IMR-90 (cell line): ENCODE data around the gene KRT16. TPM values are rescaled to one million over a fixed set of nuclear protein-coding genes. Genes with fewer than 3 reads are reported as not detected.

ENCODE experiments used
- ATAC-seq: fragments of 200-7000 bp; cut with Tn5 transposase; 2 replicates; pipeline ENCODE4 v1.9.1; 2020; ENCODE audit warnings: low read depth, mild to moderate bottlenecking, moderate library complexity
- BruUV-seq: library from RNA; stranded (reverse); fragments of 400-500 nt; replicated peaks from 2 replicates; lab custom pipeline; 2021; lab: Mats Ljungman, UMichigan
- CTCF ChIA-PET: fragments of 300-600 bp; formaldehyde crosslinking; extraction: SDS; loops from one replicate; lab custom pipeline; 2021; ENCODE audit warnings: antibody characterized with exemption; lab: Yijun Ruan, JAX
- POLR2A ChIA-PET: fragments of 300-600 bp; sonication (Branson Sonifier 250); formaldehyde crosslinking; loops from one replicate; lab custom pipeline; 2022; ENCODE audit warnings: antibody characterized with exemption; ENCODE audit not compliant: unreplicated experiment; lab: Charles Lee
- DNase-seq: peaks from one replicate; pipeline ENCODE4 v3.0.0; 2013
- H2AFZ ChIP-seq: replicated peaks from 2 replicates; pipeline ENCODE3; 2013; ENCODE audit warnings: low read length, mild to moderate bottlenecking; ENCODE audit not compliant: poor library complexity
- H2AK5ac ChIP-seq: 2 replicates; pipeline ENCODE4 v1.6.1; 2013; ENCODE audit warnings: low read depth, low read length, inconsistent platforms
- H2AK9ac ChIP-seq: replicated peaks from 2 replicates; pipeline ENCODE3; 2013; ENCODE audit warnings: mild to moderate bottlenecking, low read depth, low read length, moderate library complexity; ENCODE audit not compliant: poor library complexity
- H2BK120ac ChIP-seq: 2 replicates; pipeline ENCODE4 v1.6.1; 2013; ENCODE audit warnings: low read depth, low read length, inconsistent platforms
- H2BK15ac ChIP-seq: 3 replicates; pipeline ENCODE4 v1.6.1; 2013; ENCODE audit warnings: low read depth, low read length, inconsistent platforms
- H2BK20ac ChIP-seq: 2 replicates; pipeline ENCODE4 v1.6.1; 2013; ENCODE audit warnings: low read depth, mild to moderate bottlenecking, inconsistent platforms, low read length, moderate library complexity
- H2BK5ac ChIP-seq: 2 replicates; pipeline ENCODE4 v1.6.1; 2013; ENCODE audit warnings: mild to moderate bottlenecking, low read depth, low read length, inconsistent platforms; ENCODE audit not compliant: poor library complexity, severe bottlenecking
- H3K14ac ChIP-seq: replicated peaks from 2 replicates; pipeline ENCODE4 v1.6.1; 2013; ENCODE audit warnings: low read depth, low read length, inconsistent platforms
- H3K18ac ChIP-seq: 2 replicates; pipeline ENCODE4 v1.6.1; 2013; ENCODE audit warnings: low read depth, low read length, control low read depth
- H3K23ac ChIP-seq: 2 replicates; pipeline ENCODE4 v1.6.1; 2013; ENCODE audit warnings: low read depth, low read length, inconsistent platforms
- H3K27ac ChIP-seq: 2 replicates; pipeline ENCODE4 v1.5.1; 2013; ENCODE audit warnings: mild to moderate bottlenecking, control low read depth, low read length; ENCODE audit not compliant: insufficient read depth
- H3K27me3 ChIP-seq: 2 replicates; pipeline ENCODE4 v1.6.1; 2013; ENCODE audit warnings: low read length; ENCODE audit not compliant: control insufficient read depth, insufficient read depth
- H3K36me3 ChIP-seq: 2 replicates; pipeline ENCODE4 v1.6.1; 2013; ENCODE audit warnings: low read length, mixed read lengths; ENCODE audit not compliant: control insufficient read depth, insufficient read depth
- H3K4ac ChIP-seq: 2 replicates; pipeline ENCODE4 v1.6.1; 2013; ENCODE audit warnings: low read depth, low read length, inconsistent platforms
- H3K4me1 ChIP-seq: 2 replicates; pipeline ENCODE4 v1.6.1; 2013; ENCODE audit warnings: low read length, mixed read lengths; ENCODE audit not compliant: control insufficient read depth, insufficient read depth
- H3K4me2 ChIP-seq: 2 replicates; pipeline ENCODE4 v1.6.1; 2013; ENCODE audit warnings: low read depth, mild to moderate bottlenecking, control low read depth, low read length, moderate library complexity
- H3K4me3 ChIP-seq: 2 replicates; pipeline ENCODE4 v1.5.1; 2013; ENCODE audit warnings: low read depth, mild to moderate bottlenecking, control low read depth, low read length, moderate library complexity; ENCODE audit not compliant: insufficient read depth
- H3K56ac ChIP-seq: 2 replicates; pipeline ENCODE4 v1.6.1; 2013; ENCODE audit warnings: low read length, inconsistent platforms; ENCODE audit not compliant: insufficient read depth; ENCODE audit errors: extremely low read depth
- H3K79me1 ChIP-seq, 2 experiments: 2 replicates each; pipeline ENCODE4 v1.6.1; 2013; ENCODE audit warnings: low read length in 2 of 2, inconsistent platforms in 1 of 2, low read depth in 1 of 2
- H3K9ac ChIP-seq: 2 replicates; pipeline ENCODE4 v1.6.1; 2013; ENCODE audit warnings: low read depth, low read length, control low read depth
- H3K9me1 ChIP-seq: 2 replicates; pipeline ENCODE4 v1.6.1; 2013; ENCODE audit warnings: low read length, inconsistent platforms; ENCODE audit not compliant: insufficient read depth
- H3K9me3 ChIP-seq: 2 replicates; pipeline ENCODE4 v1.6.1; 2013; ENCODE audit warnings: low read length; ENCODE audit not compliant: control insufficient read depth, insufficient read depth
- H4K20me1 ChIP-seq: 2 replicates; pipeline ENCODE4 v1.6.1; 2013; ENCODE audit warnings: low read length, inconsistent platforms; ENCODE audit not compliant: insufficient read depth
- H4K5ac ChIP-seq: 2 replicates; pipeline ENCODE4 v1.6.1; 2013; ENCODE audit warnings: mild to moderate bottlenecking, low read depth, low read length, control low read depth
- H4K8ac ChIP-seq, 2 experiments: 2 replicates each; pipeline ENCODE4 v1.6.1; 2013; ENCODE audit warnings: low read depth in 2 of 2, low read length in 2 of 2, control low read depth in 1 of 2, inconsistent platforms in 1 of 2
- H4K91ac ChIP-seq: 2 replicates; pipeline ENCODE4 v1.6.1; 2013; ENCODE audit warnings: low read depth, low read length, inconsistent platforms; ENCODE audit not compliant: insufficient read depth
- FOS ChIP-seq: fragments of 150-350 bp; IDR thresholded peaks from 2 replicates; pipeline ENCODE4 v1.6.1; 2016; ENCODE audit warnings: low read depth, low read length
- MAFK ChIP-seq: IDR thresholded peaks from 2 replicates; pipeline ENCODE4 v1.6.1; 2012; ENCODE audit warnings: low read depth, low read length, improper control_type of control experiment
- NFE2L2 ChIP-seq: fragments of 150-350 bp; IDR thresholded peaks from 2 replicates; pipeline ENCODE4 v1.6.1; 2016; ENCODE audit warnings: low read depth, mild to moderate bottlenecking, low read length
- RFX5 ChIP-seq: IDR thresholded peaks from 2 replicates; pipeline ENCODE4 v1.8.0; 2012; ENCODE audit warnings: low read depth, mild to moderate bottlenecking, low read length, moderate library complexity
- WGBS, 2 experiments: methylation state at CpG; one replicate each; pipeline versions ENCODE4 v1.1.5 to v1.1.7; 2013; ENCODE audit warnings: missing lambda C conversion rate in 2 of 2; ENCODE audit not compliant: insufficient read length in 1 of 2; ENCODE audit errors: extremely low coverage in 2 of 2; 5-methylcytosine and 5-hydroxymethylcytosine counted together
- dilution Hi-C: fragments of 300-500 bp; cut with HindIII; formaldehyde crosslinking; loops from one replicate; pipeline ENCODE4 v1.14.3; 2018; ENCODE audit warnings: low sequenced_read_pairs; ENCODE audit not compliant: unreplicated experiment
- in situ Hi-C: fragments of 300-500 bp; cut with MboI; formaldehyde crosslinking; loops from 3 replicates; pipeline ENCODE4 v1.14.3; 2019; ENCODE audit warnings: low sequenced_read_pairs, inconsistent platforms, mixed read lengths
- intact Hi-C: fragments of 100-400 bp; cut with micrococcal nuclease; formaldehyde crosslinking; loops from 2 replicates; pipeline ENCODE4 v1.10.0; 2022
- polyA plus RNA-seq, 3 experiments: library from polyadenylated mRNA; depleted of rRNA; stranded (reverse); fragments of >200 nt; gene quantifications; 2 replicates each; pipeline ENCODE4 v1.2.3, GENCODE V29; 2012; ENCODE audit warnings: low replicate concordance in 1 of 3
- total RNA-seq: library from RNA; depleted of rRNA; stranded (reverse); fragments of >200 nt; gene quantifications from 2 replicates; pipeline ENCODE4 v1.2.3, GENCODE V29; 2012
- TF ChIP-seq, protein P1 (sequence below): fragments of 150-350 bp; IDR thresholded peaks from 2 replicates; pipeline ENCODE4 v1.6.1; 2017; ENCODE audit warnings: mild to moderate bottlenecking, antibody characterized with exemption, low read length, low read depth

The KRT16 gene
- total and polyA plus RNA-seq, 2 of the 4 experiments (the other 2 are of a cell fraction): not detected

DNA sequence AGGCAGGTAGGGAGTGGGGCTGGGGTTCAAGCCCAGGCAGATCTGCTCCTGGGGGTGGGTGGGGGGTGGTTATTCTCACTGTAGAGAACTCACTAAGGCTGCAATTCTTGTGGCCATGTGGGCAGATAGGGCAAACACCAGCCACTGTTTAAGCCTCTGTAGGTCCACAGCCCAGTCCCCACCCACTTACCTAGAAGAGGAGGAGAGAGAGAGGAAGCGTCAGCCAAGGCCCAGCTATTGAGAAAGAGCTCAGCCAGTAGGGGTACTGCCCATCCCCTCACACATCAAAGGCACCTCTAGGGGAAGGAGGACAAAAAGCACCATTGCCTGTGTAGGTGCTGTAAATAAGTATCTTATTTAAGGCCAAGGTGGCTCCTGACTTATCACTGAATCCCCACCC lies 12.9 kb downstream of the KRT16 start:
- H3K9me3 ChIP-seq: no peaks in the 10 kb centered on the region
- ATAC-seq: no peak
- in situ Hi-C loops: no loop called here
- dilution Hi-C loops: no loop called here
- H3K9me1 ChIP-seq: no peaks in the 10 kb centered on the region
- TF ChIP-seq NFE2L2: no peak
- TF ChIP-seq MAFK: no peak
- no peak for TF ChIP-seq RFX5
- TF ChIP-seq, protein P1, sequence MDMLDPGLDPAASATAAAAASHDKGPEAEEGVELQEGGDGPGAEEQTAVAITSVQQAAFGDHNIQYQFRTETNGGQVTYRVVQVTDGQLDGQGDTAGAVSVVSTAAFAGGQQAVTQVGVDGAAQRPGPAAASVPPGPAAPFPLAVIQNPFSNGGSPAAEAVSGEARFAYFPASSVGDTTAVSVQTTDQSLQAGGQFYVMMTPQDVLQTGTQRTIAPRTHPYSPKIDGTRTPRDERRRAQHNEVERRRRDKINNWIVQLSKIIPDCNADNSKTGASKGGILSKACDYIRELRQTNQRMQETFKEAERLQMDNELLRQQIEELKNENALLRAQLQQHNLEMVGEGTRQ: no peak
- TF ChIP-seq FOS: no peak
- no peak overlapping the region for H3K56ac ChIP-seq
- CTCF ChIA-PET: interaction anchor here (1.3 kb wide), 1 partner anchor 50 kb away, joined by 4 read pairs; no protein-coding TSS in a partner anchor
- no peak overlapping the region for H2BK5ac ChIP-seq
- no CpG with 5 or more reads among the region's 1 CpG for WGBS, 2 experiments
- intact Hi-C loops: no loop called here
- H4K8ac ChIP-seq: no peak overlapping the region
- no peak overlapping the region for H3K27ac ChIP-seq
- peaks cover 56% of the 10 kb centered on the region for H3K27me3 ChIP-seq
- no peaks in the 10 kb centered on the region for H3K4me1 ChIP-seq
- H2BK120ac ChIP-seq: no peak overlapping the region
- no peaks in the 10 kb centered on the region for H3K79me1 ChIP-seq
- H4K20me1 ChIP-seq: no peaks in the 10 kb centered on the region
- H4K5ac ChIP-seq: no peak overlapping the region
- no peaks in the 10 kb centered on the region for H3K36me3 ChIP-seq
- DNase-seq: no peak
- no peak overlapping the region for H3K9ac ChIP-seq
- no peak overlapping the region for H2AK5ac ChIP-seq
- no peak overlapping the region for H4K91ac ChIP-seq
- no peak overlapping the region for H3K4me3 ChIP-seq
- H2AFZ ChIP-seq: no peak overlapping the region
- no peak overlapping the region for H2AK9ac ChIP-seq
- H3K4ac ChIP-seq: no peak overlapping the region
- H3K14ac ChIP-seq: no peak overlapping the region
- no peak overlapping the region for H2BK15ac ChIP-seq
- H2BK20ac ChIP-seq: no peak overlapping the region
- BruUV-seq: no TSS peak
- H3K18ac ChIP-seq: no peak overlapping the region
- no peak overlapping the region for H3K23ac ChIP-seq
- no peak overlapping the region for H3K4me2 ChIP-seq
- POLR2A ChIA-PET: no interaction called here
